HG02970 (cell line): ENCODE measurements around the gene UGT1A4.

Source experiments
- ATAC-seq: cut with Tn5 transposase; IDR thresholded peaks from one replicate; pipeline ENCODE4 v1.9.1; 2021; ENCODE audit warnings: mild to moderate bottlenecking, moderate library complexity, moderate number of reproducible peaks; ENCODE audit not compliant: unreplicated experiment, low FRiP score

UGT1A4 gene

DNA sequence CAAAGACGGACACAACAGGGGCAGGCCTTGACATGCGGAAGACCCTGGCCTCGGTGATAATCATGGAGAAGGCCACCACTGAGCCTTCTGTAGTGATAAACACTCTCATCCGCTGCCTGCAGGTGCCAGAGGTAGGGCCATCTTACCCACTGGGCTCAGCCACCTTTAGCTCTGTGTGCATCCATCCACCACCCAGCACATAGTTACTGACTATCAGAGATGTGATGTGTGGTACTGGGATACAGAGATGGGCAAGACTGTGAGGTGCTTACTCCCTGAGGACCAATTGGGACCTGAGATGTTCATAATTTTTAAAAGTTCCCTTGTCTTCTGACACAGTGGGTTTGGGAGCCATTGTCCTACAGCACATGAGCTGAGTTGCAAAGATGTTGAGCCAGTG lies 61.2 kb downstream of the UGT1A4 start:
- ATAC-seq = no peak

GRCh38 chr2:233780771-233781170 lies 62.2 kb downstream of the UGT1A4 start:
- ATAC-seq = no peak

- no peak for ATAC-seq
Observed at GRCh38 chr2:233789554-233789953, 71.0 kb downstream of the UGT1A4 start.

DNA sequence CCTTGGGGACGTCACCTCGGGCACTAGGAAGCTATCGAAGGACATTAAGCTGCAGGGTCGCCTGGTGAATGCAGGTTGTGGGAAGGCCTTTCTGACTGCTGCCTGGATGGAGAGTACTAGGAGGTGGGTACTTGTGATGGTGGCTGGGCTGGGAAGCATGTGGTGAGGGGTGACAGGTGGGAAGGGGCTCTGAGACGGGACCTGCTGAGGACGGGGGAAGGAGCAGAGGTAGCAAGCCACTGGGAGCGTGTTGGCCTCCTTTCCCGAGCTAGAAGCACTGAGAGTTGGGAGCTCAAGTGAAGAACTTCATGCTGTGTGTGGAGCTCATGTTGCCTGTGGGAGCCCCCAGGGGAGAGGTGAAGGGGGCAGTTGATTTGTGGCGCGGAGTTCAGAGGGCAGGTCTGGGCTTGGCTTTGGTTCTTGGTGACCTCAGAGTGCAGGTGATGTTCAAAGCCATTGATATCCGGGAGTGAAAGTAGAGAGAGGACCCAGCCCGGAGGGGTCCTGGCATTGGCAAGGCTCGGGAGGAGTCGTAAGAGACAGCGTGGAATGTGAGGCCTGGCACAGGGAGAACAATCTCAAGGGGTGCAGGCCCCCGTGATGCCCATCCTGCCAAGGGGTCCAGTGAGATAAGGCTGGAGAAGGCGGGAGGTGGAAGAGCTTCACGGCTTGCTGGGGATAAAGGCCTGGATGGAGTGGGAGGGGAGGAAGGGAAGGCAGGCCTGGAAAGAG lies 72.8 kb downstream of the UGT1A4 start:
- ATAC-seq = no peak

DNA sequence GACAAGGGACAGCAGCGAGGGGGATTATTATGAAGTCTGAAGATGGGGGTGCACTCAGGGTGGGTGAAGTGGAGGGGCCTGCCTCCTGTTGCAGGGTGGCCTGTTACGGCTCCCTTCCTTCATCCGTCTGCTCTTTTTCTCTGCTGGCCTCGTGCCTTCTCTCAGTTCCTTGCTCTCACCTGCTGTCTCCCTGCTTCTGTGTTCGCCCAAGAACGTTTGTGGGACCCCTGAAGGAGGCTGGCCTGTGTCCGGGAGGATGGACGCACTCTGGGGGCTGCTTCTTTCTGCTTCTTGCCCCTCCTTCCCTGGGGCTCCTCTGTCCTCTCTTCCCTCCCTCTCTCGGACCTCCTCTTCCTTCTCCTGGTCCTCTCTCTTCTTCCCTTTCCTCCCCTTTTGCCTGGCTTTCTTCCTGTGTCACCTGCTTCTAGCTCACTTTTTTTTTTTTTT lies 73.4 kb downstream of the UGT1A4 start:
- no peak for ATAC-seq

GRCh38 chr2:233792720-233793119 lies 74.2 kb downstream of the UGT1A4 start:
- no peak for ATAC-seq

- ATAC-seq = no peak
Observed at GRCh38 chr2:233793465-233794127, 75.1 kb downstream of the UGT1A4 start.

DNA sequence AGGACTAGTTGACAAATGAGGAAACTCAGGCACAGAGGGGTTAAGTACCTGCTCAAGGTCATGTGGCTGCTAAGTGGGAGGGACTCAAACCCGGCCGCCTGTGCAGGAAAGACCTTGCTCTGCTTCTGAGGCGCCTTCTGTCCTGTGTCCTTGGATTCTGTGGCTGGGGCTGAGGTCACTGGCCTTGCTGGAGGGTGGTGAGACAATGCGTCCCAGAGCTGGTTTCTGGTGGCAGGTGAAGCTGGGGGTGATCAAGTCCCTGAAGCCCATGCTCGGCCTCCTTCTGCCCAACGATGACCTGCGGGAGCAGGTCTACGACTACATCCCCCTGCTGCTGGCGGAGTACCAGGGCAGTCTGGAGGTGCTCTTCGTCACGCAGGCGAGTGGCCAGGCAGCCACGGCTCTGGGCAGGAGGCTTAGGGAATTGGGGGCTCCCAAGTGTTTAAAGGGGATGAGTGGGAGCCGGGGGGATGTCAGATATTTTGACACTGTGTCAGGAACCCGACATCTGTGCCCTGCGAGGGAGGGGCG lies 75.7 kb downstream of the UGT1A4 start:
- no peak for ATAC-seq

DNA sequence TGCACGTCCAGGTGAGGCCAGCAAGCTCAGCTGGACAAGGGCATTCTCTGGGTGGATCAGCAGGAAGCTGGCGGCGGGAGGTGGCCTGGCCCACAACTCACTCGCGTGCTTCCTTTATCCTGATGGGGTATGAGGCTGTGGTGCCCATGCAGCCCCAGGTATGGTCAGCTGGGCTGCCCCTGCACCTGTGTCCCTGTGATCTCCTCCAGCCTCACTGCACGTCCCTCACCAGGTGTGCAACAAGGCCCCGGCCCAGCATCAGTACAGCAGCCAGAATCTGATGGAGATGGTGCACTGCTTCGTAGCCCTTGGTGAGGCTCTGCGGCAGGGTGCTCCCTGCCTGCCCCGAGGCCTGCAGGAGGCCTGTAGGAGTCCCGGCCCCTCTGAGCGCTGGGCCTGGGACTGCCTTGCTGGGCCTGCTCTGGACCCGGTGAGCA lies 77.2 kb downstream of the UGT1A4 start:
- ATAC-seq = no peak

- ATAC-seq = no peak
Observed at GRCh38 chr2:233796254-233796653, 77.7 kb downstream of the UGT1A4 start.

GRCh38 chr2:233798335-233799086 lies 80.0 kb downstream of the UGT1A4 start:
- ATAC-seq = no peak

GRCh38 chr2:233799087-233799665 lies 80.6 kb downstream of the UGT1A4 start:
- ATAC-seq = no peak

DNA sequence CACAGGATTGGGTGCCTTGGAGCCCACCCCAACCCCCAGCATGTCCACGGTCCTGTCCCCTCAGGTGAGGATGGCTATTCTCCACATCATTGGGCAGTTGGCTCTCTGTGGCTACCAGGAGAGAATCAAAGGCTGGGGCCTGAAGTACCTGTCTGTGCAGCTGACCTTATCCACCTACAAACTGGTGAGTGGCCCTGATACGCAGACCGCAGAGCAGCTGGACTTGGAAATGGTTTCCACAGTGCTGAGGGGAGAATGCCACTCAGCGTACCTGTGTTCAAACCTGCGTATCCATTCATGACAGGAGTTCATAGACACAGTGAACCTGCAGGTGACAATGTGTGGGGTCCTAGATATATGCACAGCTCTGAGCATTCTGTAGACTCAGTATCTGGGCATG lies 81.2 kb downstream of the UGT1A4 start:
- ATAC-seq = no peak

GRCh38 chr2:233800208-233800607 lies 81.7 kb downstream of the UGT1A4 start:
- no peak for ATAC-seq

DNA sequence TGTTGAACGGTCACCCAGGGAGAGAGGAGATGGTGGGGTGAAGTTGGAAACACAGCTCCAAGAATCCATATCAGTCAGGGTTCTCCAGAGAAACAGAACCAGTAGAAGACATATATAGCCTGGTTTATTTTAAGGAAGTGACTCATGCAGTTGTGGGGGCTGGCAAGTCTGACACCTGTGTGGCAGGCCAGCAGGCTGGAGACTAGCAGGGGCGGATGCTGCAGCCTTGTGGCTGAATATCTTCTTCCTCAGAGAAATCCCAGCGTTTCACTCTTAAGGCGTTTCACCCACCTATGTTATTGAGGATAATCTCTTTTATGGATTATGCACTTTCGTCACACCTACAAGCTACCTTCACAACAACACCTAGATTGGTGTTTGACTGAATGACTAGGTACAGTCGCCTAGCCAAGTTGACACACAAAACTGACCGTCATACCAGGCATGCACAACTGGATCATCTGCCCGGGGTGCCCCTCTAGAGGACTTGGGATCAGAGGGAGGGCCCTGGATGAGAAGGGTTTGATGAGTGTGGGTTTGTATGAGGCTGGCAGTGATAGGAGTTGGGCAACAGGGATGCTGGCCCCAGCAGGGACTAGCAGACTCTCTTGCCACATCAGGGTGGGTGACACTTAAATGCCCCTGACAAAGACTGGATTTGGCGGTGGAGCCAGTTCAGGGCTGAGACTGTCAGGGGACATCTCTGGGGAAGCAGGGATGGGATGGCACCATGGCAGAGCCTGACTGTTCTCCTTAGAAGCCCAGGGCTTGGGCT lies 83.0 kb downstream of the UGT1A4 start:
- no peak for ATAC-seq

DNA sequence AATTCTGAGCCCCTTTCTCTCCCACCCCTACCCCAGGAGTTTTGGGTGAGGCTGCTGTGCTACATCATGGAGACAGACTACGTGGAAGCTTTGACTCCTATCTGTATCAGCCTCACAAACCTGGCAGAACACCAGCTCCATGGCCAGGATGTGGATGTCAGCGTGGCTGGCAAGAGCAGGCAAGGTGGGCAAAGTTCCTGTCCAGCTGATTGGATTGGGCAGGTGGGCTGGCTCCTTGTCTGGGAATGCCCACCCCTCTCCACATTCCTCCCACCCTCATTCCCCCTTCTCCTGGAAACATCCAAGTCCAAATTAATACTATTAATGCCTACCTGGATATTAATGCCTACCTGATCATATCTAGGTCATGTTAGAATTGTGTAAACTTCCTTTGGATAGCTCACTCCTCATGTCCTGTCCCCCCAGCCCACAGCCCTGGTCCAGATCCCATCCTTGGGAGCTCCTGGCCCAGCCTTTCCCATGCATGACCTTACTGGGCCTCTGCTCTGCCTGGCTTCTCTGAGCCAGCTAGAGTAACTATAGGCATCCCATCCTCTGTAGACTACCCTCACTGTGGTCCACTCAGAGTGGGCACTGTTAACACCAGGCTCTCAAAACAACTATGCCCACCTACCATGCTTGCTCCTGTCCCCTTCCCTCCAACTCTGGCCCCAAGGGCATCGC lies 83.7 kb downstream of the UGT1A4 start:
- no peak for ATAC-seq

DNA sequence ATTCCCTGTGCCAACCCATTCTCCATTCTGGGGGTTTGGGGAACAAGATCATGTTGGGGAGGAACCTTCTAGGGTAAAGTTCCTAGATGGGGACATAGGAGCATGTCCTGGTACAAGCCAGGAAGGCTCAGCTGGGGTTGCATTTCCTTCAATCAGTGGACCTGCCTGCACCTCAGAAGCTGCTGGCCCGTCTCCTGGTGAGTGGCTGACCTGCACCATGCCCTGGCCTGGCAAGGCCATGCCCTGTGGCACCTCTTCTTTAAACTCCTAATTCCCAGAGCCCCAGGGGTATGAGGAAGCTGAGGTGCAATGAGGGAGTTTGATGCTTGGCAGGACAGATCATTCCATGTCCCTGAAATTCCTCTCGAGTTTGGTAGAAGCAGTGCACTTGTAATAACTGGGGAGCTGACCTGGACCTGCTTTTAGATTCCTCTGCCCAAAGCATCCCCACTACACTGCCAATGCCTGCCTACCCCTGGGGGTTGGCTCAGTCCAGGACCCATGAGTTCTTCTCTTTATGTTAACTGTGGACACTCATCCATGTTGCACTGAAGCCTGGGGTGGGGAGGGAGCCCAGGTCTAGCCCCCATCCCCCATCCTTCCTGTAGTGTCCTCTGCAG lies 84.9 kb downstream of the UGT1A4 start:
- no peak for ATAC-seq

GRCh38 chr2:233803994-233804393 lies 85.5 kb downstream of the UGT1A4 start:
- no peak for ATAC-seq
